Chondrocyte (in vitro differentiated cells): ENCODE results near the gene TOP3B. TPM values are rescaled to one million over a fixed set of nuclear protein-coding genes. Genes with fewer than 3 reads are reported as not detected.

Source experiments
- DNase-seq: peaks from one replicate; pipeline ENCODE4 v3.0.0; 2021; ENCODE audit warnings: mixed read lengths, low spot score
- H3K27ac Mint-ChIP-seq: one replicate; pipeline ENCODE4 v1.8.0; 2021; ENCODE audit warnings: mild to moderate bottlenecking, moderate library complexity, mixed read lengths; ENCODE audit not compliant: unreplicated experiment
- H3K27me3 Mint-ChIP-seq: 2 replicates; pipeline ENCODE4 v1.8.0; 2021; ENCODE audit warnings: low read depth, mixed read lengths
- H3K36me3 Mint-ChIP-seq: 2 replicates; pipeline ENCODE4 v1.8.0; 2021; ENCODE audit warnings: low read depth, mixed read lengths
- H3K4me1 Mint-ChIP-seq: 2 replicates; pipeline ENCODE4 v1.8.0; 2021; ENCODE audit warnings: low read depth, mild to moderate bottlenecking, mixed read lengths
- H3K4me3 Mint-ChIP-seq: one replicate; pipeline ENCODE4 v1.8.0; 2021; ENCODE audit warnings: mild to moderate bottlenecking, moderate library complexity, mixed read lengths; ENCODE audit not compliant: unreplicated experiment
- H3K9me3 Mint-ChIP-seq: 2 replicates; pipeline ENCODE4 v1.8.0; 2021; ENCODE audit warnings: low read depth, mixed read lengths
- CTCF ChIP-seq: fragments of 200-600 bp; sonication (generic); IDR thresholded peaks from 2 replicates; pipeline ENCODE4 v1.5.0; 2021; ENCODE audit warnings: antibody characterized with exemption, mild to moderate bottlenecking, moderate library complexity
- total RNA-seq: library from RNA; stranded (reverse); gene quantifications from 3 replicates; pipeline ENCODE4 v1.2.1, GENCODE V29; 2021

Gene TOP3B
- total RNA-seq, 1 donor from 2014 or later = 25.8 TPM

- no peak for TF ChIP-seq CTCF
- Mint-ChIP-seq H3K4me3 (no peak overlapping the region), H3K9me3 (no peaks in the 10 kb centered on the region), H3K36me3 (no peaks in the 10 kb centered on the region), H3K27me3 (no peaks in the 10 kb centered on the region), H3K27ac (no peak overlapping the region), H3K4me1 (peaks cover 4% of the 10 kb centered on the region)
- no peak for DNase-seq
These were observed 62.0 kb downstream of the TOP3B start for GRCh38 chr22:21920341-21921183.

- TF ChIP-seq CTCF = no peak
- H3K4me1 Mint-ChIP-seq = peaks cover 4% of the 10 kb centered on the region
- no peak overlapping the region for H3K27ac Mint-ChIP-seq
- H3K4me3 Mint-ChIP-seq = no peak overlapping the region
- H3K36me3 Mint-ChIP-seq = no peaks in the 10 kb centered on the region
- DNase-seq = no peak
- H3K9me3 Mint-ChIP-seq = no peaks in the 10 kb centered on the region
- no peaks in the 10 kb centered on the region for H3K27me3 Mint-ChIP-seq
These were observed 62.9 kb downstream of the TOP3B start for GRCh38 chr22:21919526-21920307.

GRCh38 chr22:21918466-21919185 lies 64.0 kb downstream of the TOP3B start:
- H3K36me3 Mint-ChIP-seq = no peaks in the 10 kb centered on the region
- no peak for DNase-seq
- TF ChIP-seq CTCF = no peak
- H3K4me1 Mint-ChIP-seq = peaks cover 4% of the 10 kb centered on the region
- no peaks in the 10 kb centered on the region for H3K27me3 Mint-ChIP-seq
- no peak overlapping the region for H3K27ac Mint-ChIP-seq
- no peaks in the 10 kb centered on the region for H3K9me3 Mint-ChIP-seq
- no peak overlapping the region for H3K4me3 Mint-ChIP-seq

- no peaks in the 10 kb centered on the region for H3K27me3 Mint-ChIP-seq
- H3K4me1 Mint-ChIP-seq = peaks cover 4% of the 10 kb centered on the region
- no peak for DNase-seq
- no peaks in the 10 kb centered on the region for H3K9me3 Mint-ChIP-seq
- no peak overlapping the region for H3K27ac Mint-ChIP-seq
- H3K4me3 Mint-ChIP-seq = no peak overlapping the region
- no peak for TF ChIP-seq CTCF
- no peaks in the 10 kb centered on the region for H3K36me3 Mint-ChIP-seq
These were observed 64.7 kb downstream of the TOP3B start for GRCh38 chr22:21917959-21918261.
